Cardiac septum (tissue), 1 donor: ENCODE data around the gene MYH13. TPM values are rescaled to one million over a fixed set of nuclear protein-coding genes. Genes with fewer than 3 reads are reported as not detected.
"Not testable (repeated sequence)": the region's sequence is repeated elsewhere in the genome, so short reads cannot be mapped to it uniquely, and the experiment has no call there.

ENCODE experiments used
- DNase-seq: peaks from one replicate; pipeline ENCODE4 v3.0.0-alpha.2; 2020; ENCODE audit warnings: low spot score
- intact Hi-C: fragments of 100-400 bp; cut with DNase I; formaldehyde crosslinking; loops from one replicate; pipeline ENCODE4 v1.14.0; 2022
- total RNA-seq: library from RNA; stranded (reverse); fragmentation: NEBNext Ultra II Directional; extraction: Animal tissue kit (Norgen Biotek cat#: 25700); gene quantifications from one replicate; pipeline ENCODE4 v1.2.1, GENCODE V29; 2021
- donor health status: DM: no; HTN: no; CAD: no.

The MYH13 gene
- total RNA-seq, 1 donor from 2014 or later, result not detected

DNA sequence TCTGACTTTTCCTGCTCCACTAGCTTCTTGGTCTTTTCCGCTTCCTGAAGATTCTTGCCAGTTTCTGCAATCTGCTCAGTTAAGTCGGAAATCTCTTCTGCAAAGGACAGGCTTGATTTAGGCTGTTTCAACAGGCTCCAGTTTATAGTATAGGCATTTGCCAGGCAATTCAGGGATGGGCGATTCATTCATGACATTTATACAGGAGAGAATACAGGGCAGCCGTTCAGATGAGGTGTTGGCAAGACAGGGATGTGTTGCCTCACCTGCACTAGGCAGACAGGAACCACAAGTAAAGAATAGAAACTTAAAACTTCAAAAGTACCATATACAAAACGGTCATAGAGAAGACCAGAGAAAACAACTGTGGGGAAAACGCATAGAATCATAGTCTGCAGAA is 61.7 kb downstream of the MYH13 start:
- intact Hi-C loops, result loop anchor here (10.0 kb wide), 1 partner anchor 56 kb away; no protein-coding TSS in a partner anchor
- DNase-seq, result no peak

DNA sequence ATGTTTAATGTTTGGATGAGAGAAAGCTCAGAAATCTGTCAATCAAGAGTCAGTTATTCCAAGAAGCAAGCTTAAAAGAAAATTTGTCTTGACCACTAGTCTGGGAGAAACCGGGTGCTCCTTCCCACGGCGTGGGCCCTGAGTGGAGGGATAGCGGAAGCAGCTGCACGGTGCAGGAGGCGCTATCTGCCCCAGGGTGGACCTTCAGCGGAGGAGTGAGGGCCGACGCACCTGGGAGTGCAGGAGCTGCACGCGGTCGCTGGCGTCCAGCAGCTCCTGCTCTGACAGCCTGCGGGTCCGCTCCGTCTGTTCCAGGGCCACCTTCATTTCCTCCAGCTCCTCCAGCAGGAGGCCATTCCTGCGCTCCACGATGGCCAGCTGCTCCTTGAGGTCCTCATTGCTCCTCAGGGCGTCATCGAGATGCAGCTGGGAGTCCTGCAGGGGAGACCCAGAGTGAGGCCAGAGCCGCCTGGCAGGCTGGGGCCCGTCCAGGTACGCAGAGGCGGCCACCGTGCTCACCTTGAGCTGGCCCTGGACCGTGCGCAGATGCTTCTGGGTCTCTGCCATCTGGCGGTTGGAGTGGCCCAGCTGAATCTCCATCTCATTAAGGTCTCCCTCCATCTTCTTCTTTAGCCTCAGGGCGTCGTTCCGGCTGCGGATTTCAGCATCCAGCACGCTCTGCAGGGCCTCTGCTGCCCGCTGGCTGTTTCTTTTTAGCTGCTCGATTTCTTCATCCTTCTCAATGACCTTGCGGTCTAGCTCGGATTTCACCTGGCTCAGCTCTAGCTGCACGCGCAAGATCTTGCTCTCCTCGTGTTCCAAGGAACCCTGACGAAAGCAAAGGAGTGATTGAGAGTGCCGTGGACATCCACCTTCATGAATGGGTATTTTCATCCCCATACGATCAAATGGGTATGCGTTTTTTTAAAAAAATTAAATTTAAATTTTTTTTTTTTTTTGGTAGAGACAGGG is 63.5 kb downstream of the MYH13 start:
- intact Hi-C loops, result no loop called here
- no peak for DNase-seq

- intact Hi-C loops, result no loop called here
These were observed 66.2 kb downstream of the MYH13 start for GRCh38 chr17:10306585-10306984.

GRCh38 chr17:10305398-10305797 is 67.4 kb downstream of the MYH13 start:
- intact Hi-C loops, result no loop called here
- DNase-seq, result no peak

More at GRCh38 chr17:10306585-10306984, 66.2 kb downstream of the MYH13 start:
- no peak for DNase-seq

DNA sequence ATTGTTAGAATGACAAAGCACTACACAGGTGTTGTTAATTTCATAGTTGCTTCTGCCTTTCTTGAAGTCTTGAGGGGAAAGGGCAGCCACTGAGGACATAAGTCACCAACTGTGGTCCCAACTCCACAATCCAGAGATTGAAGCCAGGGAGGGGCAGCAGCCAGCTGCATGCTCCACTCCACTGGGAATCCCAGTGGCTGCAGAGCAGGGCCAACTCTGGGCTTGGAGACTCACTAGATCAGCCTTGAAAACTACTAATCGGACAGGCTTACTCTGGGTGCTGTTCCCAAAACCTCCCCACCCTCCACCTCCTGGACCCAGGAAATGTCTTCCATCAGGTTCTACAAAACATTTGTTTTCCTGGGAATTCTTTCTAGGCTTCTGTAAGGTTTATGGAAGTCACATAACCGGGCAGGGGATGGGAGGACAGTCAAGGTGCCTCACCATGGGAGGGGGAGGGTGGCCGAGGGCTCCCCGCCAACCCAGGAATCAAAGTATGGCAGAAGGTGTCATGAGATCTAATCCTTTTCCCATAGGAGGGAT is 68.0 kb downstream of the MYH13 start:
- intact Hi-C loops, result no loop called here
- DNase-seq, result no peak

- DNase-seq, result no peak
- intact Hi-C loops, result loop anchor here (10.0 kb wide), 2 partner anchors 183 to 317 kb away; no protein-coding TSS in a partner anchor
These were observed 75.1 kb downstream of the MYH13 start for GRCh38 chr17:10297691-10298090.

DNA sequence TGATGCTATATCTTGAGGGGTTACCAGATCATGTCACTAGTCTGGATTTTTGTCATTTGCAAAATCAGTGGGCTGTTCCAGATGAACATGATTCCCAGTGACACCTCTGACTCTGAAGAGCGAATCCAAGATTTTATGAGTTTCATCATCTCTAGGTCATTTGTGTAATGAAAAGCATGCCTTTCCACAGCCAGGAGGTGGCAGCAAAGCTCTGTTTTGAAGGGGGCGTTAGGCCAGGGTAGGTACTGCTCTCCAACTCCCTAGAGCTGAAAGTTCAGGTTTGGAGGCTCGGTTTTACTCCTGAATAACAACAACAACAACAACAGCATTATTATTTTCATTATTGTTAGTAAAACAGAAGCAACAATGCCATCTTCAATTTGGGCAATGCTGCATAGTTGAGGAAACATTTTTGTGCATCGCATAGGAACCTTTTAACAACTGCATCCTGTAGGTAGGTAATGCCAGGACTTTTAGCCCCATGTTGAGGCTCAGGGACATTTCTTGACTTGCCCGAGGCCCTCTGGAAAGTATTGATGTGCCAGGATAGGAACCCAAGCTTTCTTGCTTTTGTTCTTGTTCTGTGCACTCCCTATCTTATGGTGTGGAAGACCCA is 77.0 kb downstream of the MYH13 start:
- intact Hi-C loops, result loop anchor here (10.0 kb wide), 2 partner anchors 181 to 319 kb away; no protein-coding TSS in a partner anchor
- DNase-seq, result no peak

DNA sequence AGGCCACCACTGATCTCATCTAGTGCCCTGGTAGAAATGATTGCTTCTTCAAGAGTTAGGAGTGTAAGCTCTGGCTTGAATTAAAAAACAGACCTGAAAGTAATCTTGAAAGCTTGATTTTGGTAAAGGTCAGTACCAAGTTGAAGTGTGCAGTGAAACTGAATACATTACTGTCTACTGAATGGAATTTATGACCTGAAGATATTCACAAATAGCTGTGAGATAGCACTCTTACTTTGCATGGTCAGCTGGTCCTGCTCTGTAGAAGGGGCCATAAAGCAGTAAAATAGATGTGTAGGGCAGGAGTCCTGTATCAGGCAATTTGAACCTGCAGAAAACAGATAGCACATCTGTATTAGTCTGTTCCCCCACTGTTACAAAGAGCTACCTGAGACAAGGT is 78.6 kb downstream of the MYH13 start:
- intact Hi-C loops, result loop anchor here (10.0 kb wide), 2 partner anchors 179 to 321 kb away; no protein-coding TSS in a partner anchor
- no peak for DNase-seq

DNA sequence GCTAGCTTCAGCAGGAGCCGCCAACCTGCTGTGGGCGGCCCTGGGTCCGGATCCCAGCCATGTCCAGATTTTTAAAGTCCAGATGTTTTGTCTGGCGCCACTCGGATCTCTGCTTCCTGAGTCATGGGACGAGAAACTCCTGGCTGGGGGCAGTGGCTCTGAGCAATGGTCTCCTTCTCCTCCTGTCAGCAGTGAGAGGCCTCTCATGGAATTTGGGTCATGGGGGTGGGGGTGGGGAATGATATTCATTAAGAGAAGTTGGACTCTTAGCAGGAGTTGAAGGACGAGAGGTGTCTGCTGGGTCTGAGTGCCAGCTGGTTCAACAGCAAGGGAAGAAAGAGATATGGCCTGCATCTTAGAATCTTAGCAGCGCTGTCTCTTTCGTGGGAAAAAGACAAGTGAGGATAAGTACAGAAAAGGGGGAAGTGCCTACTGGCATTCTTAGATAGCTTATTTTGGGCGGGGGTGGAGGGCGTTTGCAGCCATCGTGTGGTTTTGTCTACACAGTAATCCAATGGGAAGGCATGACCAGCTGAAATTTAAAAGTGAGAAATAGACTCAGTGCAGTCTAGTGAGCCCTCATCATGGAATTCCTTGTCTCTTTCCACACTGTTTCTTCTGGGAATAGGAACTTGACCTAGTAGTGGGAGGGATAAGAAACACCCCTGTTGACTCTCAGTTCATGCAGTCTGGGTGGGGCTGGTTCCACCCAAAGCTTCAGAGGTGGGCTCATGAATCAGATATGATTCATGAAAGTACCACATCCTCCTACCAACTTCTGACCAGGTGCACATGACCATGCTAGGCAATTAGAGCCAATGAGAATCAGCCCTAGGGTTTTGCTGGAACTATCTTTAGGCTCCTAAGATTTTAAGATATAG is 80.5 kb downstream of the MYH13 start:
- DNase-seq, result no peak
- intact Hi-C loops, result loop anchor here (10.0 kb wide), 2 partner anchors 177 to 323 kb away; no protein-coding TSS in a partner anchor

DNA sequence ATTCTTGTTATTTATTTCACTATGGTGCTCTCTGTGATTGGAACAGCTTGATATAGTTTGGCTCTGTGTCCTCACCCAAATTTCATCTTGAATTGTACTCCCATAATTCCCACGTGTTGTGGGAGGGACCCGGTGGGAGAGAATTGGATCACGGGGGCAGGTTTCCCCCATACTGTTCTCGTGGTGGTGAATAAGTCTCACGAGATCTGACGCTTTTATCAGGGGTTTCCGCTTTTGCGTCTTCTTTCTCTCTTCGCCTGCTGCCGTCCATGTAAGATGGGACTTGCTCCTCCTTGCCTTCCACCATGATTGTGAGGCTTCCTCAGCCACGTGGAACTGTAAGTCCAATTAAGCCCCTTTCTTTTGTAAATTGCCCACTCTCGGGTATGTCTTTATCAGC is 81.2 kb downstream of the MYH13 start:
- intact Hi-C loops, result loop anchor here (10.0 kb wide), 2 partner anchors 177 to 323 kb away; no protein-coding TSS in a partner anchor

GRCh38 chr17:10290041-10290440 is 82.8 kb downstream of the MYH13 start:
- DNase-seq, result no peak
- intact Hi-C loops, result loop anchor here (10.0 kb wide), 2 partner anchors 175 to 325 kb away; no protein-coding TSS in a partner anchor

More for the DNA sequence above, 81.2 kb downstream of the MYH13 start:
- DNase-seq, result not testable (repeated sequence)

DNA sequence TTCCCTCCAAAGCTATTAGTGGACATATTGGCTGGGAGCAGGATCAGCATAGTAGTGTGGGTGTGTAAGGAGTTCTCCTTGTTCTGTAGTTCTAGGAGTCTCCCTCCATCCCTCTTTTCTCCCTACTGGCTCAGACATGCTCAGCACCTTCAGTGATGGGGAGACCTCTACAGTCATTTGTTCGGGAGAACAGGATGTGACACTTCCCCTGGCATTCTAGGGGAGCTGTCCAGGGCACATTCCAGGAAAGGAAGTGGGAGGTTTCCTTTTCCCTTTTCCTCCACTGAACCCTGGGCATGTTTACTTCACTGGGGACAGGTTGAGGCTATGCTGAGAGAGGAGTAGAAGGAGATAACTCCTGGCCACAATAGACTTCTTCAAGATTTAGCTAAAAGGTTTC is 86.5 kb downstream of the MYH13 start:
- intact Hi-C loops, result no loop called here
- DNase-seq, result no peak

DNA sequence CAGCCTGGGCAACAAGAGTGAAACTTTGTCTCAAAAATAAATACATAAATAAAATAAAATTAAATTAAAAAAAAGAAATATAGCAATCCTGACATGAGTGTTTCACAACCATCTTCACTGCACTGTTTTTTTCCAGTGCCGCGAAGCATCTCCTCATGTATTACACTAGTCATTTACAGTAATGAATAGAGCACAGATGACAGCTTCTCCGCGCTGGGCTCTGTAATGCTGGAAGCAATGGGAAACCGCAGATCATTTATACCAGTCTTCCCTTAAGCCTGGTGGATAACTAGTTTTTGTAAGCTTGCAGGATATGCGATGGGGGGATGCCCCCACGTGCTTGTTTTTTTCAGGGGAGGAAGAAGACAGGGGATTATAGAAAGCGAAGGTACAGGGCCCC is 86.9 kb downstream of the MYH13 start:
- DNase-seq, result no peak
- intact Hi-C loops, result no loop called here

DNA sequence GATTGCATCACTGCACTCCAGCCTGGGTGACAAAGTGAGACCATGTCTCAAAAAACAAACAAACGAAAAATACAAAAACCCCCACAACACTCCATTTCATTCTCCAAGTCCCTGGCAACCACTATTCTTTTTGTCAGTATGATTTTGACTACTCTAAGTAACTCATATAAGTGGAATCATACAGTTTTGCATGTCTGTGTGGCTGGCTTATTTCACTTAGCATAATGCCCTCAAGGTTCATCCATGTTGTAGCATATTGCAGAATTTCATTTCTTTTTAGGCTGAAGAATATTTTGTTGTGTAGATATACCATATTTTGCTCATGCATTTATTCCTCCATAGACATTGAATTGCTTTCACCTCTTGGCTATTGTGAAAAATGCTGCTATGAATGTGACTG is 92.7 kb downstream of the MYH13 start:
- intact Hi-C loops, result no loop called here
- DNase-seq, result no peak

DNA sequence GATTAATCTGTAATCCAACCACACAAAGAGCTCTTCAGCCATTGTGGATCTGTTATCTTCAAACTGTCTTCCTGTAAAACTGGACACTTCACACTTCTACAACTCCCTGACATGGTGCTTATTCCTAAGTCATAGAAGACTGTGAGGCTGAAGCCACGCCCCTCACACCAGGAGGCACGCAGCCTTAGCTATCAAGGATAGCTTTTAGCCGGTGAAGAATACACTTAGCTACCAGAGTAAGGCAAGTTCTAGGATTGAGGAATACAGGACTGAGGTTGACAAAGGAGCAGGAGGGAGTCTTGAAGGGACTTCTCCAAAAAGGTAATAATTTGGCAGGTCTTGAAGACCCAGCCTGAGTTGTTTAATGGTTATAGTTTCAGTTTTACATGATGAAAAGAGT is 94.6 kb downstream of the MYH13 start:
- intact Hi-C loops, result no loop called here
- DNase-seq, result no peak

GRCh38 chr17:10276436-10276835 is 96.4 kb downstream of the MYH13 start:
- DNase-seq, result no peak
- intact Hi-C loops, result no loop called here

DNA sequence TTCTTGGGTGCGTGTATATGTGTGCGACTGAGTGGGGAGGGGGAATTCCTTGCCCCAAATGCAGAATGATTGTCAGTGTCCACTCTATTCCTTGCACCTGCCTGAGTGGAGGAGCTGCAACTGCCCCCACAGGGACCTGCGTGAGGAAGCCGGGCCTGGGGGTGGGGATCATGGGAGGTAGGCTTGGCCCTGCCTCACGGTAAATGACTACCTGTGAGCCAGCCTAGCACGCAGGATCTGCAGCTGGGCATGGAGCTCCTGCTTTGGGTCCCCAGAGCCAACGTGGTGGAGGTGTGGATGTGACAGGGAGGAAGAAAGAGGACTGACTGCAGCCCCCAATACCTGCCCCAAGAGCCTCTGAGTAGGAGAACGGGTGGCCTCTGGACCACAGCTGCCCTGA is 97.4 kb downstream of the MYH13 start:
- intact Hi-C loops, result no loop called here
- no peak for DNase-seq

DNA sequence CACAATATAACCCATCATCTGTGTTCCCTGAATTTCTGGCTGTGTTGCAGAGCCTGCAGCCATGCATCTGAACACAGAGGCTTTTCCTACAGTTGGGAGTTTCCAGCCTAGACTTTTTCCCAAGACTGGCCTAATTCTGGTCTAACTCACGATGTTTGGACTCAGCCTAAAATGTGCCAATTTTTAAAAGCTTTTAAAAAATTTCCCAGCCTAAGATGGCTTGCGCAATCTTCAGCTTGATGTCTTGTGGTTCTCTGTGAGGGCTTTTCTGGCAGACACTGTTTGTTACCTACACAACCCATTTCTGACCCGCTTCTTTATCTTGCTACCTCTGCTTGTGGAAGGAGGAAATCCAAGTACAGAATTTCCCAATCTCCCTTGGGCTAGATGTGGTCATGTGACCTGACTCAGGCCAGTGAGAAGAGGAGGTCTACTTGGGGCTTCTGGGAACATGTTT is 101.7 kb downstream of the MYH13 start:
- no peak for DNase-seq
- intact Hi-C loops, result no loop called here

DNA sequence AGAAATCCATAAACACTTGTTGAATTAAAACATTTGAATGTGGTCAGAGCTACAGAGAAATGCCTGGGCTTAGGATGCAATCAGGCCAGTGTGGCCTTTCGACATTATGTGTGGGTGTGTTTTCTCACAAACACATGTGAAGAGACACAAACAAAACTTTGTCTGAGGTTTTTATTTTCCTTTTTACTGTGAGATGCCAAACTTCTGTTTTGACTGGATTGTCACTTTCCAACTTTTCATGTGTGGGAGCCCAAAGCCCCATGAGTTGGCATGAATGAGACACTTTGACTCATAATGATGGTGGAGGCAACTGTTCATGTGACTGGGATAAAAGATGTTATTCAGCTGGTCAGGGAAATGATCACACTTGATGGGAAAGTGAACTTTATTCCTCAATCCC is 102.5 kb downstream of the MYH13 start:
- no peak for DNase-seq
- intact Hi-C loops, result no loop called here
